Retinal pigment epithelial cell (primary cell): ENCODE results near the gene UGT1A5.

Source experiments
- DNase-seq: peaks from one replicate; pipeline ENCODE4 v3.0.0-alpha.2; 2010; ENCODE audit warnings: low read depth
- H3K4me3 ChIP-seq: 2 replicates; pipeline ENCODE4 v1.5.1; 2011; ENCODE audit warnings: mild to moderate bottlenecking, low read length, control low read depth, moderate library complexity
- TF ChIP-seq, protein P1 (sequence below): conservative IDR thresholded peaks from 2 replicates; pipeline ENCODE4 v1.5.1; 2011; ENCODE audit warnings: low read depth, low read length, control low read depth, inconsistent platforms

Gene UGT1A5

DNA sequence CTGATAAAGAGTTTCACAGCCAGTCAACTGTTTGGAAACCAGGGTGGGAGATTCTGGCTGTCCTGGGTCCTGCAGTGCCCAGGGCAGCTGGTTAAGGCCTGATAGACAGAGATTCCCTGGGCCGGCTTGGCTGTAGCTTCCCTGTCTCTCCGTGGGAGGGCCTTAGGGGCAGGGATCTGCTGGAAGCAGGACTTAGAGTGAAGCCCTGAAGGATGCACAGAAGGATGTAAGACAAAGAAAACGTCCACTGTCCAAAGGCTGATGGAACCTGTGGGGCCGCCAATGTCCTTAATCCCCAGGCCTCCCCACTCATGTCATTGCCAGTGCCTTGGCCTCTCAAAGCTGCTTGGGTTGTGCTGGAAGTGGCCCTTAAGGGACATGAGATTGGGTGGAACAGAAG, 98.4 kb downstream of the UGT1A5 start:
- TF ChIP-seq, protein P1, sequence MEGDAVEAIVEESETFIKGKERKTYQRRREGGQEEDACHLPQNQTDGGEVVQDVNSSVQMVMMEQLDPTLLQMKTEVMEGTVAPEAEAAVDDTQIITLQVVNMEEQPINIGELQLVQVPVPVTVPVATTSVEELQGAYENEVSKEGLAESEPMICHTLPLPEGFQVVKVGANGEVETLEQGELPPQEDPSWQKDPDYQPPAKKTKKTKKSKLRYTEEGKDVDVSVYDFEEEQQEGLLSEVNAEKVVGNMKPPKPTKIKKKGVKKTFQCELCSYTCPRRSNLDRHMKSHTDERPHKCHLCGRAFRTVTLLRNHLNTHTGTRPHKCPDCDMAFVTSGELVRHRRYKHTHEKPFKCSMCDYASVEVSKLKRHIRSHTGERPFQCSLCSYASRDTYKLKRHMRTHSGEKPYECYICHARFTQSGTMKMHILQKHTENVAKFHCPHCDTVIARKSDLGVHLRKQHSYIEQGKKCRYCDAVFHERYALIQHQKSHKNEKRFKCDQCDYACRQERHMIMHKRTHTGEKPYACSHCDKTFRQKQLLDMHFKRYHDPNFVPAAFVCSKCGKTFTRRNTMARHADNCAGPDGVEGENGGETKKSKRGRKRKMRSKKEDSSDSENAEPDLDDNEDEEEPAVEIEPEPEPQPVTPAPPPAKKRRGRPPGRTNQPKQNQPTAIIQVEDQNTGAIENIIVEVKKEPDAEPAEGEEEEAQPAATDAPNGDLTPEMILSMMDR: no peak
- DNase-seq: no peak
- no peak overlapping the region for H3K4me3 ChIP-seq

DNA sequence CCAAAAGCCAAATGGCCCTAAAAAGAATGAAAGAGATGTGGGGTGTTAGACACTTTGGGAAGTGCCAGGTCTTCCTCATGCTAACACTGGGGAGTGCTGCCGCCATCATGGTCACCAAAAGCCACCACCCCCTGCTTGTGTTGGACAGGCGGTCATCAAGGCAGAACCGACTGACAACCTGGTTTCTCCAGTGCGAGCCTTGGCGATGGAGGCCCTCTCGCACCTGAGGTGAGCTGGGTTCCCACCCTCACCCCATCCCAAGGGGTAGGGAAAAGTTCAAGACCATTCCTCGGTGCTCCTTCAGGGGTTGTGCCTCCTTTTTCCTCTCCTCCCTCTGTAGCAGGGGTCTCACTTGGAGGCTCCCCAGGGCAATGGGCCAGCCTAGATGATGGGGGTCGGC, 99.0 kb downstream of the UGT1A5 start:
- TF ChIP-seq, protein P1: no peak
- H3K4me3 ChIP-seq: no peak overlapping the region
- DNase-seq: no peak

DNA sequence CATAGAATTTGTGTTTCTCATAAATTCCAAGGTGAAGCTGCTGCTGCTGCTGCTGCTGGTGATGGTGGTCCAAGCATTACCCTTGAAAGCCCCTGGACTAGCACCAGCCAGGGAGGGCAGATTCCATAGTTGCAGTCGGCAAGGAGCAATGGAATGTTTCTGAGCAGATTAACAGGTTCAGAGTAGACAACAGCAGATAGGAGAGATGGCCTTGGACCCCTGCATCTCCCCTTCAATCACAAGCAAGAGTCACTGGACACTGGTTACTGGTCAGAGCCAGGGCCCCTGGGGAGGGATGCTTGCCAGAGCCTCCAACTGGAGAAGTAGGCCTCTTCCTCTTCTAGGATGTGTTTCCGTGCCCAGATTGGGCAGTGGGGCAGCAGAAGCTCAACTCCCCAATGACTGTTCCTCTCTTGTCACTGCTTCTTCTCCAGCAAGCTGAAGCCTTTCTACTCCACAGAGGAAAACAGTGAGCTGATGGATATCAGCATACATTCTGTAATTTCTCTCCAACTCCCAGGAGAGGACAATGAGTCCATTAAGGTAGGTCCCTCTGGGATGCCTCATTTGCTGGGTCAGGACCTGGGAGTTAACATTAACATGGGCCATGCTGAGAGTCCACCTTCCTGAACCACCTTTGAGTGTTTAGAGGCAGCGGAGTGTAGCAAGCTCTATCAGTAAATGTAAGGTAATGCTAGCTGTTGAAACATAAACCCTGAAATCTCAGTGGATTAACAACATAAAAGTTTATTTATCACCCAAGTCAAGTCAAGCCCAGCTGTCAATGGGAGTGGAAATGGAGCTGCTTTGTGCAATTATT, 100.7 kb downstream of the UGT1A5 start:
- TF ChIP-seq, protein P1: no peak
- no peak overlapping the region for H3K4me3 ChIP-seq
- no peak for DNase-seq

DNA sequence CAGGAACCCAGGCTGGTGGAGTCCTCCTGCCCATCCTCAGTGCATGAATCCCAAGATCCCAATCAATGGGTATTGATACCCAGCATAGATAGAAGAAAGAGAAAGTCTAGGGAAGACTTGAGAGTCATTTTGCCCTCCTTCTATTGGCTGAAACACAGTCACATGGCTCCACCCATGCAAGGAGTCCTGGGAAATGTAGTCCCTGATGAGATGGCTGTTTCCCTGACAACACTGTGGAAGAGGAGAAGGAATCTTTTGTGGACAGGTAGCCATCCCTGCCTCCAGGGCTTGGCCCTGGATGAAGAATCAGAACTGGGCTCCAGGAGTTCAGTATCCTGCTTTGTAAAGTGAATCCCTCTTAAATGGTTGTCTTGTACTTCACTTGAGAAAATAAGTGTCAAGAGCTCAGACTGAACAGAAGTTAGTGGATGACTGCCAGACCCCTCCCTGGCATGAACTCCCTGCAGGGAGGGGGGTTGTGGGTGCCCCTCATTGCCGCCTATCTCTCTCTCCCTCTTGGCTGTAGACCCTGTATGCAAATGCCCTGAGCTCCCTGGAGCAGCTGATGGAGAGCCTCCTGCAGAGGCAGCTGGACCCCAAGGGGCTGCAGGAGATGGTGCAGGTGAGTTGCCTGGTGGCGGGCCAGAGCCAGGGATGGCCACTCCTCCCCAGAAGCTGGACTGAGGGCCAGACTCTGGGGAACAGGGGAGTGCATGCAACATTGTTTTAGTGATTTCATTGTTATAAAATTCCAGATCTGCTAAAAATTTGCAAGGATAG, 101.5 kb downstream of the UGT1A5 start:
- no peak for DNase-seq
- no peak overlapping the region for H3K4me3 ChIP-seq
- TF ChIP-seq, protein P1: no peak

DNA sequence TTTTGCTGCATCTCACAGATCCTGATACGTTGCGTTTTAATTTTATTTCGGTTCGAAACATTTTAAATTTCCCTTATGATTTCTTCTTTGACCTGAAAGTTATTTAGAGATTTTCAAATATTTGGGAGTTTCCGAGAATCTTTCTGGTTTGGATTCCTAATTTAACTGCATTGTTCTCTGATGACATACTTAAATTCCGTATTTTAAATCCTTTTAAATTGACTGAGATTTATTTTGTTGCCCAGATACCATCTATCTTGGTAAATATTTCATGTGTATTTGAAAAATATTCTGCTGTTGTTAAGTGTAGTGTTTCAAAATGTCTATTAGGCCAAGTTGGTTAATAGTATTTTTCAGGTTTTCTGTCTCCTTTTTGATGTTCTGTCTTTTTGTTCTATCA, 103.2 kb downstream of the UGT1A5 start:
- peak; percentile 7 for DNase-seq
- no peak overlapping the region for H3K4me3 ChIP-seq
- TF ChIP-seq, protein P1: no peak

DNA sequence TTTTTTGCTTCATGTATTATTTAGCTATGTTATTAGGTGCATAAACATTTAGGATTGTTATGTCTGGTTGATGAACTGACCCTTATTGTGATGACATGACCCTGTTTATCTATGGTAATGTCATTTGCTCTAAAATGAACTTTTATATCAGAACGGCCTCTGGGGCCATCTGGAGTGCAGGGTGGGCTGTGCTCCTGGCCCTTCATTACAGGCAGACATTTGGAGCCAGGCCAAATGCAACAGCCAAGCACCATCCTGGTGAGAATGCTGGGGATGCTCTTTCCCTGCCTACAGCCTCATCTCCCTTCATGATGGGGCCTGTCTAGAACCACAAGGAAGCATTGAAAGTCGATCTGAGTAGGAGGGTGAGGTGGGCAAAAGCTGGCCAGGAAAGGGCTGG, 103.6 kb downstream of the UGT1A5 start:
- TF ChIP-seq, protein P1: no peak
- H3K4me3 ChIP-seq: no peak overlapping the region
- no peak for DNase-seq
